Activated CD4-positive, CD25-positive, alpha-beta regulatory T cell (primary cell): ENCODE data around the gene IPO5.

Experiments
- DNase-seq, 4 experiments: peaks; one replicate each; lab custom pipeline; 2025; lab: John Stamatoyannopoulos, UW

Gene IPO5

GRCh38 chr13:98059276-98059675 is 105.8 kb downstream of the IPO5 start:
- no peak for DNase-seq

GRCh38 chr13:98060282-98060681 is 106.8 kb downstream of the IPO5 start:
- DNase-seq: no peak

GRCh38 chr13:98065468-98065867 is 112.0 kb downstream of the IPO5 start:
- no peak for DNase-seq

GRCh38 chr13:98066636-98067035 is 113.2 kb downstream of the IPO5 start:
- no peak for DNase-seq

- no peak for DNase-seq
Measured at GRCh38 chr13:98068521-98068920, 115.0 kb downstream of the IPO5 start.

- no peak for DNase-seq
Measured at GRCh38 chr13:98069985-98070384, 116.5 kb downstream of the IPO5 start.

GRCh38 chr13:98071316-98071715 is 117.8 kb downstream of the IPO5 start:
- DNase-seq: no peak

- no peak for DNase-seq
Measured at GRCh38 chr13:98072476-98072875, 119.0 kb downstream of the IPO5 start.
